Placental pericyte (primary cell): ENCODE data around the gene ELAVL2. TPM values are rescaled to one million over a fixed set of nuclear protein-coding genes. Genes with fewer than 3 reads are reported as not detected.

Experiments
- total RNA-seq: library from RNA; depleted of rRNA; stranded (reverse); fragments of >200 nt; gene quantifications from 2 replicates; pipeline ENCODE4 v1.2.3, GENCODE V29; 2012

ELAVL2 gene
- total RNA-seq = not detected in 2 replicates

GRCh38 chr9:23826120-23826629 is at the start of gene ELAVL2:
ELAVL2 (minus strand) TSS chr9:23826240; CDS start chr9:23762234, 64,006 bp downstream.

